ENCODE results near the gene ATP9B.

The ATP9B gene

DNA sequence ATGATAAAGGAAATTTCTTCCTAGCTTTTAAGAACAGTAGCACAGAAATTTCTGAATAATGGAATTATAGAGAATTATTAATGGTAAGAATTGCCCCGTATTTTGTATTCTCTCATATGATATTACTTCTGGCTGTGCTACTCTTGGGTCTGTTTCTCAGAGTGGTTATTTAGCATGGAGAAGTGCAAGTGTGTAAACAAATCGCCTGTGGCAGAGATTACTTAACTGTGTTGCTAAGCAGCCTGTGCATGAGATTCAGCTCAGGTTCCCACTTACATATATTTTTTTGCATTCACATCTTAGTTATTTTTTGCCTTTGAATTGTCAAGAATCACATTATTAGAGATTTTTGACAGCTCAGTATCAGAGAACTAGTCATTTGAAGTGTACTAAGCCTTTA lies 246.4 kb downstream of the ATP9B start:
- Histone ChIP-seq H3K79me2 (ENCODE audit: low read length) (no peaks in the 10 kb centered on the region), H3K4me2 (ENCODE audit: low read length) (no peak overlapping the region), H3K9me3 (ENCODE audit: insufficient read depth, low read length) (no peaks in the 10 kb centered on the region), H3K4me1 (ENCODE audit: low read length) (no peaks in the 10 kb centered on the region), H3K4me3 (ENCODE audit: low read length) (no peak overlapping the region), H3K27ac (ENCODE audit: low read length) (no peak overlapping the region), H4K20me1 (ENCODE audit: insufficient read depth, low read length) (no peaks in the 10 kb centered on the region), H3K27me3 (ENCODE audit: low read depth, low read length) (no peaks in the 10 kb centered on the region), H3K9ac (ENCODE audit: low read length) (no peak overlapping the region), H3K36me3 (replicated peaks; ENCODE audit: low read depth, low read length) (peaks cover 4% of the 10 kb centered on the region), H2AFZ (ENCODE audit: low read depth, low read length) (no peak overlapping the region)
- TF ChIP-seq EZH2phosphoT487 (IDR thresholded peaks at IDR 0.05; ENCODE audit: low read depth) = no peak

DNA sequence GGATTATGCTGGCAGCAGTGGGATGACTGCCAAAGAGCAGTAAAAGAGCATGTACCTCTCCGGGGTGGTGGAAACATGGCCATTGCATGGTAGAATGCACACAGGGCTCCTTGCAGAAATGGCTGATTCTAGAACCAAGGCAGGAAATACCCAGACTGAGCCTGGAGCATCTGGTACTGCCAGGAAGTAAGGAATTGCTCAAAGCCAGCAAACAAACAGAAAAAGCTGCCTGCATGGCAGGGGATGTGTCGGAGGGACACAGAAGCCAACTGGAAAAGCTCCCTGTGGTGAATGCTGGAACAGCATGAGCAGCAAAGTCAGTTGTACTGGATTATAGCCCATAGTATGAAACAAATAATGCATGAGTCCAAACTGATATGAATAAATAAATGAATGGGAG lies 248.5 kb downstream of the ATP9B start:
- Histone ChIP-seq H4K20me1 (ENCODE audit: insufficient read depth, low read length) (no peaks in the 10 kb centered on the region), H3K27ac (ENCODE audit: low read length) (no peak overlapping the region), H2AFZ (ENCODE audit: low read depth, low read length) (no peak overlapping the region)

DNA sequence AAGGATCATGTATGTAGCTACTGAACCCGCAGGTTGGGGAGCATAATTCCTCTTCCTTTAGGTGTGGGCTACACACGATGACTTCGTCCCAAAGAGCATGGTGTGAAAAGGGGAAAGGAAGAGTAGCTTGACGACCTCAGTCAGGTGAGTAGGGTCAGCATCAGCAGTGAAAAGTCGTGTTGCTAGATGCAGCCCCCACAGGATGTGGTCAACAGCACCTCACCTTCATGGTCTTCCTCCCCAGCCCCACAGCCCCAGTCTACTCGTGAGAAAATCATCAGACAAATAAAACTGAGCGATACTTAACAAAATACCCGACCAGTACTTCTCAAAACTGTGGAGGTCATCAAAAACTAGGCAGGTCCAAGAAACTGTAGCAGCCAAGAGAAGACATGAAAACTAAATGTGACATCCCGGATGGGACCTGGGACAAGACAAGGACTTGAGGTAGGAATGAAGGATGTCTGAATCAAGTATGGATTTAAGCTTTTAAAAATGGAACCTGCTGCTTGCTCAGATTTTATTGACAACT lies 249.0 kb downstream of the ATP9B start:
- H3K4me3 ChIP-seq (ENCODE audit: low read length) = no peak overlapping the region
- no peak overlapping the region for H2AFZ ChIP-seq (ENCODE audit: low read depth, low read length)
- no peak overlapping the region for H3K9ac ChIP-seq (ENCODE audit: low read length)
- no peaks in the 10 kb centered on the region for H3K4me1 ChIP-seq (ENCODE audit: low read length)
- no peak overlapping the region for H3K4me2 ChIP-seq (ENCODE audit: low read length)
- H4K20me1 ChIP-seq (ENCODE audit: insufficient read depth, low read length) = no peaks in the 10 kb centered on the region
- no peak for TF ChIP-seq EZH2phosphoT487 (IDR thresholded peaks at IDR 0.05; ENCODE audit: low read depth)
- TF ChIP-seq, protein P1, sequence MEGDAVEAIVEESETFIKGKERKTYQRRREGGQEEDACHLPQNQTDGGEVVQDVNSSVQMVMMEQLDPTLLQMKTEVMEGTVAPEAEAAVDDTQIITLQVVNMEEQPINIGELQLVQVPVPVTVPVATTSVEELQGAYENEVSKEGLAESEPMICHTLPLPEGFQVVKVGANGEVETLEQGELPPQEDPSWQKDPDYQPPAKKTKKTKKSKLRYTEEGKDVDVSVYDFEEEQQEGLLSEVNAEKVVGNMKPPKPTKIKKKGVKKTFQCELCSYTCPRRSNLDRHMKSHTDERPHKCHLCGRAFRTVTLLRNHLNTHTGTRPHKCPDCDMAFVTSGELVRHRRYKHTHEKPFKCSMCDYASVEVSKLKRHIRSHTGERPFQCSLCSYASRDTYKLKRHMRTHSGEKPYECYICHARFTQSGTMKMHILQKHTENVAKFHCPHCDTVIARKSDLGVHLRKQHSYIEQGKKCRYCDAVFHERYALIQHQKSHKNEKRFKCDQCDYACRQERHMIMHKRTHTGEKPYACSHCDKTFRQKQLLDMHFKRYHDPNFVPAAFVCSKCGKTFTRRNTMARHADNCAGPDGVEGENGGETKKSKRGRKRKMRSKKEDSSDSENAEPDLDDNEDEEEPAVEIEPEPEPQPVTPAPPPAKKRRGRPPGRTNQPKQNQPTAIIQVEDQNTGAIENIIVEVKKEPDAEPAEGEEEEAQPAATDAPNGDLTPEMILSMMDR (IDR thresholded peaks at IDR 0.05; ENCODE audit: low read depth, low read length) = no peak
- H3K27ac ChIP-seq (ENCODE audit: low read length) = no peak overlapping the region
- H3K27me3 ChIP-seq (ENCODE audit: low read depth, low read length) = no peaks in the 10 kb centered on the region
- no peaks in the 10 kb centered on the region for H3K36me3 ChIP-seq (replicated peaks; ENCODE audit: low read depth, low read length)
- no peaks in the 10 kb centered on the region for H3K9me3 ChIP-seq (ENCODE audit: insufficient read depth, low read length)
- H3K79me2 ChIP-seq (ENCODE audit: low read length) = no peaks in the 10 kb centered on the region

More for the DNA sequence above, 248.5 kb downstream of the ATP9B start:
- Histone ChIP-seq H3K79me2 (ENCODE audit: low read length) (no peaks in the 10 kb centered on the region), H3K4me2 (ENCODE audit: low read length) (no peak overlapping the region), H3K9me3 (ENCODE audit: insufficient read depth, low read length) (no peaks in the 10 kb centered on the region), H3K4me1 (ENCODE audit: low read length) (no peaks in the 10 kb centered on the region), H3K9ac (ENCODE audit: low read length) (no peak overlapping the region), H3K4me3 (ENCODE audit: low read length) (no peak overlapping the region), H3K36me3 (replicated peaks; ENCODE audit: low read depth, low read length) (no peaks in the 10 kb centered on the region), H3K27me3 (ENCODE audit: low read depth, low read length) (no peaks in the 10 kb centered on the region)
- no peak for TF ChIP-seq EZH2phosphoT487 (IDR thresholded peaks at IDR 0.05; ENCODE audit: low read depth)
- TF ChIP-seq, protein P1 (IDR thresholded peaks at IDR 0.05; ENCODE audit: low read depth, low read length) = no peak

DNA sequence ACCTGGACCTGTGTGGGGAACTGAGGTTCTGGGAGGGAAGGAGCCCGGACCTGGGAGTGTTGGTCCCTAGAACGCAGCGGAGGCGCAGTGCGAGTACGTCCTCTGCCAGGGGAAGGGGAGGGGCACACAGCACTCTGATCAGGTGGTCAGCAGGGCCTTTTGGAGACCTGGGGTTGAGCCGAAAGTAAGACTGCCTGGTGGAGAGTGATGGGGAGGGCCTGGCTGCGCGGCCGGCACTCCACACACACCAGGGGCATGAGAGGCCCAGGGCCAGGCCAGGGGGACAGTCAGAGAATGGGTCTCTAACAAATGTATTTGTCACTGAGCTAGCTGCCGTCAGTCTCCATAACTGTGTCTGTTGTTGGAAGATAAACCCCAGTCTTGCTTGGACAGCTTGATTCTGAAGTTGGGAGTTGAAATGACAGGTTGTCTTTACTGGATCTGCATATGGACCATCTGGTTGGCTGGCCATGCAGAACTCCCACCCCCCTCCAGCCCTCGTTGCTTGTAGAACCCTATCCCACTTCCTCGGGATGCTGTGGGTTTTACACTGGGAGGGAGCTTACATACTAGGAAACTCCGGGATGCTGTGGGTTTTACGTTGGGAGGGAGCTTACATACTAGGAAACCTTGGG lies 251.1 kb downstream of the ATP9B start:
- H3K4me3 ChIP-seq (ENCODE audit: low read length) = no peak overlapping the region
- no peak overlapping the region for H3K27ac ChIP-seq (ENCODE audit: low read length)
- H3K9me3 ChIP-seq (ENCODE audit: insufficient read depth, low read length) = no peaks in the 10 kb centered on the region
- H4K20me1 ChIP-seq (ENCODE audit: insufficient read depth, low read length) = no peaks in the 10 kb centered on the region
- no peaks in the 10 kb centered on the region for H3K27me3 ChIP-seq (ENCODE audit: low read depth, low read length)
- H2AFZ ChIP-seq (ENCODE audit: low read depth, low read length) = no peak overlapping the region
- no peak overlapping the region for H3K9ac ChIP-seq (ENCODE audit: low read length)
- no peaks in the 10 kb centered on the region for H3K36me3 ChIP-seq (replicated peaks; ENCODE audit: low read depth, low read length)
- H3K79me2 ChIP-seq (ENCODE audit: low read length) = no peaks in the 10 kb centered on the region
- no peak for TF ChIP-seq EZH2phosphoT487 (IDR thresholded peaks at IDR 0.05; ENCODE audit: low read depth)
- TF ChIP-seq, protein P1 (IDR thresholded peaks at IDR 0.05; ENCODE audit: low read depth, low read length) = no peak
- H3K4me1 ChIP-seq (ENCODE audit: low read length) = no peaks in the 10 kb centered on the region
- H3K4me2 ChIP-seq (ENCODE audit: low read length) = no peak overlapping the region
